ENCODE results near the gene SCRN3.
A peak's percentile ranks its signal among the peaks of the same experiment; 100 is the strongest.
"Not testable (repeated sequence)": the region's sequence is repeated elsewhere in the genome, so short reads cannot be mapped to it uniquely, and the experiment has no call there.

SCRN3 gene

DNA sequence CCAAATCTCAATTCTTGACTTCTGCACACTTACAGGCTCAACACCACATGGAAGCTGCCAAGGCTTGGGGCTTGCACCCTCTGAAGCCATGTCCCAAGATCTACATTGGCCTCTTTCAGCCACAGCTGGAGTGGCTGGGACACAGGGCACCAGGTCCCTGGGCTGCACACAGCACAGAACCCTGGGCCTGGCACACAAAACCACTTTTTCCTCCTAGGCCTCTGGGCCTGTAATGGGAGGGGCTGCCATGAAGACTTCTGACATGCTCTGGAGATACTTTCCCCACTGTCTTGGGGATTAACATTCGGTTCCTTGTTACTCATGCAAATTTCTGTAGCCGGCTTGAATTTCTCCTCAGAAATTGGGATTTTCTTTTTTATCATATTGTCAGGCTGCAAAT, 30.9 kb upstream of the SCRN3 start:
- no peak for DNase-seq (ENCODE audit: low read depth in 2 of 2)
- TF ChIP-seq, protein P1, sequence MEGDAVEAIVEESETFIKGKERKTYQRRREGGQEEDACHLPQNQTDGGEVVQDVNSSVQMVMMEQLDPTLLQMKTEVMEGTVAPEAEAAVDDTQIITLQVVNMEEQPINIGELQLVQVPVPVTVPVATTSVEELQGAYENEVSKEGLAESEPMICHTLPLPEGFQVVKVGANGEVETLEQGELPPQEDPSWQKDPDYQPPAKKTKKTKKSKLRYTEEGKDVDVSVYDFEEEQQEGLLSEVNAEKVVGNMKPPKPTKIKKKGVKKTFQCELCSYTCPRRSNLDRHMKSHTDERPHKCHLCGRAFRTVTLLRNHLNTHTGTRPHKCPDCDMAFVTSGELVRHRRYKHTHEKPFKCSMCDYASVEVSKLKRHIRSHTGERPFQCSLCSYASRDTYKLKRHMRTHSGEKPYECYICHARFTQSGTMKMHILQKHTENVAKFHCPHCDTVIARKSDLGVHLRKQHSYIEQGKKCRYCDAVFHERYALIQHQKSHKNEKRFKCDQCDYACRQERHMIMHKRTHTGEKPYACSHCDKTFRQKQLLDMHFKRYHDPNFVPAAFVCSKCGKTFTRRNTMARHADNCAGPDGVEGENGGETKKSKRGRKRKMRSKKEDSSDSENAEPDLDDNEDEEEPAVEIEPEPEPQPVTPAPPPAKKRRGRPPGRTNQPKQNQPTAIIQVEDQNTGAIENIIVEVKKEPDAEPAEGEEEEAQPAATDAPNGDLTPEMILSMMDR (IDR thresholded peaks at IDR 0.05; ENCODE audit: low read depth, low read length) = no peak
- H3K4me3 ChIP-seq (replicated peaks in 1 of 2; ENCODE audit: low read depth in 2 of 2, low read length in 2 of 2) = no peak overlapping the region

DNA sequence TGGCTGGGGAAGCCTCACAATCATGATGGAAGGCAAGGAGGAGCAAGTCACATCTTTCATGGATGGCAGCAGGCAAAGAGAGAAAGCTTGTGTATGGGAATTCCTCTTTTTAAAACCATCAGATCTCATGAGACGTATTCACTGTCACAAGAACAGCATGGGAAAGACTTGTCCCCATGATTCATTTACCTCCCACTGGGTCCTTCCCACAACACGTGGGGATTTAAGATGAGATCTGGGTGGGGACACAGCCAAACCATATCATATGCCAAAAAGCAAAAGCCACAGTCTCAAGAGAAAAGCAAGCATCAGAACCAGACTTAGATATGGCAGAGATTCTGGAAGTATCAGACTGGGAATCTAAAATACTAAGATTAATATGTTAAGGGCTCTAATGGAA, 30.0 kb upstream of the SCRN3 start:
- peak in 1 of 2 donors; percentile 15 for DNase-seq (ENCODE audit: low read depth in 2 of 2)
- TF ChIP-seq, protein P1 (IDR thresholded peaks at IDR 0.05; ENCODE audit: low read depth, low read length) = no peak
- no peak overlapping the region for H3K4me3 ChIP-seq (replicated peaks in 1 of 2; ENCODE audit: low read depth in 2 of 2, low read length in 2 of 2)

DNA sequence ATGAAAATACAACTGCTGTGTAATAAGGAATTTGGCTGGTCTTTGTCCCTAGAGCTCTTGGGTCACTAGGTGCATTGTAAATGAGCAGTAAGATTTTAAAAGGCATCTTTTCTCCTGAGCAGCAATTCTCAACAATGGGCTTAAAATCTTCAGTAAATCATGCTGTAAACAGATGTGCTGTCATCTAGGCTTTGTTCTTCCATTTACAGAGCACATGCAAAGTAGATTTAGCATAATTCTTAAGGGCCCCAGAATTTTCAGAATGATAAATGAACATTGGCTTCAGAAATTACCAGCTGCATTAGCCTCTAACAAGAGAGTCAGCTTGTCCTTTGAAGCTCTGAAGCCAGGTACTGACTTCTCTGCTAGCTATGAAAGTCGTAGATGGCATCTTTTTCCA, 26.8 kb upstream of the SCRN3 start:
- TF ChIP-seq, protein P1 (IDR thresholded peaks at IDR 0.05; ENCODE audit: low read depth, low read length) = no peak
- no peak for DNase-seq (ENCODE audit: low read depth in 2 of 2)
- no peak overlapping the region for H3K4me3 ChIP-seq (replicated peaks in 1 of 2; ENCODE audit: low read depth in 2 of 2, low read length in 2 of 2)

DNA sequence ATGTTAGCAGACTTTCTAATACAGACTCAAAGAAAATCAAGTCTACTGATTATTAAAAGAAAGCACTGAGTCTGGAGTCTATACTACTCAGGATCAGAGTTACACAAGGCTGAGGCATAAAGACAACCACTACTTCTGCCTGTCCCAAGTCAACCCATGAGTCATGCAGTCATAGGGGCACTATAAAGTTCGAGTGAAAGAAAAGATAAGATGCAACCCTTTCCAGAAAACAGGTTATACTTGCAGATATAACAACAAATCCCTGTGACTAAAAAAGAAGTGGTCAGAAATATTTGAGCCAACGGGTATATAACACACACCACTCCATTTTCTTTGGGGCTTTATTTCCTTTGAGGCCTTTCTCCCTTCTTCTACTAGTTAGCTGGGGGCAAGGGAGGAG, 18.6 kb upstream of the SCRN3 start:
- no peak overlapping the region for H3K4me3 ChIP-seq (replicated peaks in 1 of 2; ENCODE audit: low read depth in 2 of 2, low read length in 2 of 2)
- TF ChIP-seq, protein P1 (IDR thresholded peaks at IDR 0.05; ENCODE audit: low read depth, low read length) = no peak
- DNase-seq (ENCODE audit: low read depth in 2 of 2) = peak; percentile 14 to 47

DNA sequence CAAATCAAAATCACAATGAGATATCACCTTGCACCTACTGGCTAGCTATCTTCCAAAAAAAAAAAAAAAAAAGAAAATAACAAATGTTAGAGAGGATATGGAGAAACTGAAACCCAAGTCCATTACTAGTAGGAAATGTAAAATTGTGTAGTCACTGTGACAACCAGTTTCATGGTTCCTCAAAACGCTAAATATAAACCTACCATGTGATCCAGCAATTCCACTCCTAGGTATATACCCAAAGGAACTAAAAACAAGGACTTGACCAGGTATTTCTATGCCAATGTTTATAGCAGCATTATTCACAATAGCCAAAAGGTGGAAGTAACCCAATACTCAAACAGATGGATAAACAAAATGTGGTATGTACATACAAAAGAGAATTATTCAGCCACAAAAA, 11.7 kb upstream of the SCRN3 start:
- DNase-seq (ENCODE audit: low read depth in 2 of 2) = no peak
- no peak overlapping the region for H3K4me3 ChIP-seq (replicated peaks in 1 of 2; ENCODE audit: low read depth in 2 of 2, low read length in 2 of 2)
- TF ChIP-seq, protein P1 (IDR thresholded peaks at IDR 0.05; ENCODE audit: low read depth, low read length) = no peak

DNA sequence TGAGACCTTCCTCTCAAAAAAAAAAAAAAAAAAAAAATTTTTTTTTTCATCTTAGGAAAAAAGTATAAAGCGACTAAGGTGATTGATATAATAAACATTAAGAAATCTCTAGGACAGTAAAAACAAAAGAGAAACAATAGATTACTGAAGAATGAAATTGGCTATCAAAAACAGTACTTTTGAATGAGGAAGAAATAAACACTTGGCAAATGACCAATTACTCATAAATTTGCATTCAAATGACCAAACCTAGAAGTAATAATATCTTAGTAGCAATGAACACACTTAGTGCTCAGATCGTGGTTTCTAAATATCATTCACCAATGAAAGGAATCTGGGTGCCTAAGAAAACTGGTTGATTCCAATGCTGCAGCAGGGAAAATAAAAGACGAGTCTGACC, 10.3 kb upstream of the SCRN3 start:
- TF ChIP-seq, protein P1 (IDR thresholded peaks at IDR 0.05; ENCODE audit: low read depth, low read length) = no peak
- DNase-seq (ENCODE audit: low read depth in 2 of 2) = no peak
- H3K4me3 ChIP-seq (replicated peaks in 1 of 2; ENCODE audit: low read depth in 2 of 2, low read length in 2 of 2) = no peak overlapping the region

DNA sequence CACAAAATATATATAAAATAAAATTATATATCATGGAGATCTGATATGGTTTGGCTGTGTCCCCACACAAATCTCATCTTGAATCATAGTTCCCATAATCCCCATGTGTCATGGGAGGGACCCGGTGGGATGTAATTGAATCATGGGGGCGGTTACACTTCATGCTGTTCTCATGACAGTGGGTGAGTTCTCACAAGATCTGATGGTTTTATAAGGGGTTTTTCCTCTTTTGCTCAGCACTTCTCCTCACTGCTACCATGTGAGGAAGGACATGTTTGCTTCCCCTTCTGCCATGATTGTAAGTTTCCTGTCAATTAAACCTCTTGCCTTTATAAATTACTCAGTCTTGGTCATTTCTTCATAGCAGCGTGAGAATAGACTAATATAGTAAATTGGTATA, 6.8 kb upstream of the SCRN3 start:
- DNase-seq (ENCODE audit: low read depth in 2 of 2); H3K4me3 ChIP-seq (replicated peaks in 1 of 2; ENCODE audit: low read depth in 2 of 2, low read length in 2 of 2): not testable (repeated sequence)
